Lower leg skin (tissue), 3 donors: ENCODE results near the gene SYT2.

Experiments used
- CTCF ChIP-seq, 3 donors: fragments of 450-650 bp; IDR thresholded peaks; one replicate each; pipeline ENCODE4 v1.5.1; 2016; ENCODE audit warnings: antibody characterized with exemption in 3 of 3, mild to moderate bottlenecking in 3 of 3, moderate library complexity in 2 of 3
- POLR2A ChIP-seq, 2 donors: fragments of 450-650 bp; IDR thresholded peaks; one replicate each; pipeline ENCODE4 v1.6.1; 2016 to 2017; ENCODE audit warnings: antibody characterized with exemption in 2 of 2, mild to moderate bottlenecking in 1 of 2, moderate library complexity in 1 of 2

- TF ChIP-seq POLR2A (IDR thresholded peaks at IDR 0.05) = no peak
- no peak for TF ChIP-seq CTCF (IDR thresholded peaks at IDR 0.05)
Observed at GRCh38 chr1:202709276-202710041, 795 bp downstream of the SYT2 start.
